Osteoblast (primary cell): Measurements from ENCODE around the gene ABTB1. TPM values are rescaled to one million over a fixed set of nuclear protein-coding genes. Genes with fewer than 3 reads are reported as not detected.

Experiments used
- DNase-seq: peaks from one replicate; pipeline ENCODE4 v3.0.0; 2011; ENCODE audit warnings: low spot score, mixed read lengths; ENCODE audit not compliant: insufficient read length; ENCODE audit errors: missing footprints
- H2AFZ ChIP-seq: 2 replicates; pipeline ENCODE4 v1.6.0; 2011; ENCODE audit warnings: mild to moderate bottlenecking, low read length
- H3K27ac ChIP-seq: 2 replicates; pipeline ENCODE4 v1.5.1; 2011; ENCODE audit warnings: mild to moderate bottlenecking, low read depth, low read length, moderate library complexity
- H3K27me3 ChIP-seq: 2 replicates; pipeline ENCODE4 v1.6.0; 2012; ENCODE audit warnings: mild to moderate bottlenecking, control low read depth, inconsistent platforms, low read length, moderate library complexity; ENCODE audit not compliant: insufficient read depth
- H3K36me3 ChIP-seq: 2 replicates; pipeline ENCODE4 v1.5.1; 2011; ENCODE audit warnings: mild to moderate bottlenecking, low read length, control low read depth, moderate library complexity; ENCODE audit not compliant: insufficient read depth
- H3K4me1 ChIP-seq: 2 replicates; pipeline ENCODE4 v1.5.1; 2011; ENCODE audit warnings: mild to moderate bottlenecking, low read length, control low read depth, moderate library complexity; ENCODE audit not compliant: insufficient read depth
- H3K4me2 ChIP-seq: 2 replicates; pipeline ENCODE4 v1.6.0; 2011; ENCODE audit warnings: mild to moderate bottlenecking, low read length; ENCODE audit not compliant: insufficient read depth
- H3K4me3 ChIP-seq: fragments of 200-600 bp; sonication (generic); 3 replicates; pipeline ENCODE4 v1.5.1; 2012; ENCODE audit warnings: mild to moderate bottlenecking, low read length, inconsistent platforms; ENCODE audit not compliant: insufficient read depth
- H3K79me2 ChIP-seq: 2 replicates; pipeline ENCODE4 v1.6.0; 2012; ENCODE audit warnings: mild to moderate bottlenecking, low read length, control low read depth, inconsistent platforms; ENCODE audit not compliant: insufficient read depth
- H3K9me3 ChIP-seq: 2 replicates; pipeline ENCODE4 v1.5.1; 2011; ENCODE audit warnings: low read depth, low read length, control low read depth
- H4K20me1 ChIP-seq: 2 replicates; pipeline ENCODE4 v1.6.0; 2012; ENCODE audit warnings: mild to moderate bottlenecking, low read length, control low read depth; ENCODE audit not compliant: insufficient read depth
- CTCF ChIP-seq: IDR thresholded peaks from 2 replicates; pipeline ENCODE4 v1.5.1; 2011; ENCODE audit warnings: mild to moderate bottlenecking, low read depth, low read length, moderate library complexity; ENCODE audit errors: extremely low read depth
- total RNA-seq: library from RNA; depleted of rRNA; stranded (reverse); fragments of >200 nt; gene quantifications from 2 replicates; pipeline ENCODE4 v1.2.3, GENCODE V29; 2012

Gene ABTB1
- total RNA-seq, 1 donor, result 17.7 TPM

- Histone ChIP-seq H2AFZ (no peak overlapping the region), H3K4me3 (no peak overlapping the region), H3K27me3 (no peaks in the 10 kb centered on the region), H4K20me1 (no peaks in the 10 kb centered on the region), H3K79me2 (no peaks in the 10 kb centered on the region), H3K4me1 (no peaks in the 10 kb centered on the region), H3K9me3 (no peaks in the 10 kb centered on the region), H3K4me2 (no peak overlapping the region), H3K36me3 (peaks cover 4% of the 10 kb centered on the region), H3K27ac (no peak overlapping the region)
- no peak for TF ChIP-seq CTCF
- no peak for DNase-seq
Observed at GRCh38 chr3:127714866-127715265, 42.1 kb downstream of the ABTB1 start.

DNA sequence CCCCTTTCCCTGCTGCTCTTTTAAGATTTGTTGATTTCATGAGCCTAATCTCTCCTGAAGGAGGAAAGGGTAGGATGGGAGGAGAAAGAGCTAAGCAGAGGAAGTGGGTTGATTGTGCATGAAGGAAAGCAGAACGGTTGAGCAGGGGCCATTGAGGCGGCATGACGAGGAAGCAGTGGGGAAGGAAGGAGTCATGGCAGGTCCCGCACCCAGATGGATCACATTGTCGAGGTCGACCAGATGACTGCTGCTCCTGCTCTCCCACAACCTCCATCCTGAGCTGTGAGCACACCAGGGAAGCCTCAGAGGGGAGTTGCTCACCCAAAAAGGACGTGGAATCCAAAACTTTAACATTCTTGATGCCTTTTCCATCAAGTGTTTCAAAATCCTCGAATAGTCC is 42.8 kb downstream of the ABTB1 start:
- DNase-seq, result no peak
- no peaks in the 10 kb centered on the region for H3K9me3 ChIP-seq
- no peak overlapping the region for H3K27ac ChIP-seq
- H3K4me3 ChIP-seq, result no peak overlapping the region
- no peak for TF ChIP-seq CTCF
- peaks cover 4% of the 10 kb centered on the region for H3K36me3 ChIP-seq
- H4K20me1 ChIP-seq, result no peaks in the 10 kb centered on the region
- H3K79me2 ChIP-seq, result no peaks in the 10 kb centered on the region
- no peaks in the 10 kb centered on the region for H3K27me3 ChIP-seq
- H3K4me1 ChIP-seq, result no peaks in the 10 kb centered on the region
- no peak overlapping the region for H2AFZ ChIP-seq
- no peak overlapping the region for H3K4me2 ChIP-seq

- no peaks in the 10 kb centered on the region for H3K79me2 ChIP-seq
- no peaks in the 10 kb centered on the region for H3K4me1 ChIP-seq
- no peak overlapping the region for H3K4me2 ChIP-seq
- no peak for TF ChIP-seq CTCF
- H3K27me3 ChIP-seq, result no peaks in the 10 kb centered on the region
- H4K20me1 ChIP-seq, result no peaks in the 10 kb centered on the region
- no peak overlapping the region for H2AFZ ChIP-seq
- H3K27ac ChIP-seq, result no peak overlapping the region
- H3K36me3 ChIP-seq, result peaks cover 4% of the 10 kb centered on the region
- no peak overlapping the region for H3K4me3 ChIP-seq
- no peaks in the 10 kb centered on the region for H3K9me3 ChIP-seq
- DNase-seq, result no peak
Observed at GRCh38 chr3:127716384-127716783, 43.6 kb downstream of the ABTB1 start.

DNA sequence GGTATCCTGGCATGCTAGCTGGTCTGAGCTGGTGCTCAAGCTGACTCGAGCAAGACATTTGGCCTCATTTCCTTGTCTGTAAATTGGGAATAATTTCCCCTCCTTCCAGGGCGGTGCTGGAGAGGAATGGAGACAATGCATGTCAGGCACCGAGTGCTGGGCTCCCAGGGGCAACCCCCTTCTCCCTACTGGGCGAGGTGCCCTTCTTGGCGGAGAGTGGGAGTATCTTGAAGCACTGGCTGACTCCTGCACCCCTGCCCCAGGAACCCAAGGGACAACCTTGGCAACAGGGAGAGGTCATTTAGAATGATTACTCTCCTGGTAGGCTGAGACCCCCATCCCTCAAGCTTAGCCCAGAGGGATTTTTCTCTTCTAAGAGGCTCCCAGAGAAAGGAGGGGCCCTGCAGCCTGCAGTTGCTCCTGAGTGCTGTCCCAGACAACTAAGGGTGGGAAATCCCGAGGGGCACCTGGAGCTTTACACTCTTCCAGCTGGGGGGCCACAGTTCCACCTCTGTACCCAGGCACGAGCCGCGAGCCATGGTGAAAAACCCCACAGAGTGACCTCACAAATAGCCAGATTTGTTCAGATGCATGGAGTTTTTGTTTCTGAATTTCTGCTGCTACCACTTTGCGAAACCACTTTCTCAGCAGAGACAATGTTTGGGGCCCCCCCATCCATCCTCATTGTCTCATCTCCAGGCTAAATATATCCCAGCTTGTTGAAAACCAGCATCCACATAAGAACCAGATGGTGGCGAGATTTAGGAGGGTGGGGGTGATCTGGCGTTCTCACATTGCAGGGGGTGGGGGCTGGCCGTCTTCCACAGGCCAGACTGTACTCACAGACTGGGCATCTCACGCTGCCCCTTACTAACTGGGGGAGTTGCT is 44.8 kb downstream of the ABTB1 start:
- no peak overlapping the region for H3K4me2 ChIP-seq
- no peaks in the 10 kb centered on the region for H3K79me2 ChIP-seq
- H3K27me3 ChIP-seq, result no peaks in the 10 kb centered on the region
- H3K9me3 ChIP-seq, result no peaks in the 10 kb centered on the region
- no peak for TF ChIP-seq CTCF
- no peak overlapping the region for H3K4me3 ChIP-seq
- DNase-seq, result no peak
- no peaks in the 10 kb centered on the region for H3K4me1 ChIP-seq
- H4K20me1 ChIP-seq, result no peaks in the 10 kb centered on the region
- H3K27ac ChIP-seq, result no peak overlapping the region
- no peak overlapping the region for H2AFZ ChIP-seq
- H3K36me3 ChIP-seq, result peaks cover 4% of the 10 kb centered on the region
